NCI-H226 (cell line): ENCODE results near the gene FBXL17.

Source experiments
- DNase-seq: peaks from one replicate; pipeline ENCODE4 v3.0.0-alpha.2; 2015

Gene FBXL17

DNA sequence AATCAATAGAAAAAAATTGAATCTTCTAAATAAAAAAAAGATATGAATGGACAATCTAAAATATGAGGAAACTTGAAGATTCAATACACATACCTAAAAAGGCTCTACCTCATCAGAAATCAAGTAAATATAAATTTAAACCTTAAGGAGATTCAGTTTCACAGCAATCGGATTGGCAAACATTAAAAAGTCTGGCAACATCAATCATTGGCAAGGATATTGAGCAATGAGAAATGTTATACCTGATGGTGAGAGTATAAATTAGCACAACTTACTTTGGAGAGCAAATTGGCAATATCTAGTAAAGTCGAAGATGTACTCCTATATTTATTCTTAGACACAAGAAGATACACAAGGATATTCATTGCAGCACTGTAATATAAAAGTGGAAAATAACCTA lies 436.8 kb downstream of the FBXL17 start:
- no peak for DNase-seq

GRCh38 chr5:107943923-107944322 lies 438.0 kb downstream of the FBXL17 start:
- DNase-seq, result no peak

GRCh38 chr5:107941036-107941435 lies 440.9 kb downstream of the FBXL17 start:
- no peak for DNase-seq

- no peak for DNase-seq
These were observed 444.1 kb downstream of the FBXL17 start for GRCh38 chr5:107937651-107938355.

DNA sequence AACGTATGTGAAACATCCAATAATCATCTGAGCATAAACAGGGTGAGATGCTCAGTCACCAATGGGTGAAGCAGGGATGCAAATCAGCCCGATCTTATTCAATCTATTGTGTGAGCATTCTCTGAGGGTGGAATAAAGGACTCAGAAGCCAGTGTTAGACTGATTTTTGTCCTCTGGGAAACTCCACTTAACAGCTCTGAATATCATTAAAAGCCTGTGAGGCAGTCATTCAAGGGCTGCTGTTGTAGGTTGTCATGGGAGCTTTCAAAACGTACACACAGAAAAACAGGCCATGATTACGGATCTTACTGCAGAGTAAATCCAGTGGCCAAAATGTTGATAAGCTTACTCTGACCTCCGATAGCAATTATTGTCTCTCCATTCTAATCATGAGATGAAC lies 444.7 kb downstream of the FBXL17 start:
- no peak for DNase-seq

- no peak for DNase-seq
These were observed 445.4 kb downstream of the FBXL17 start for GRCh38 chr5:107936515-107936914.

DNA sequence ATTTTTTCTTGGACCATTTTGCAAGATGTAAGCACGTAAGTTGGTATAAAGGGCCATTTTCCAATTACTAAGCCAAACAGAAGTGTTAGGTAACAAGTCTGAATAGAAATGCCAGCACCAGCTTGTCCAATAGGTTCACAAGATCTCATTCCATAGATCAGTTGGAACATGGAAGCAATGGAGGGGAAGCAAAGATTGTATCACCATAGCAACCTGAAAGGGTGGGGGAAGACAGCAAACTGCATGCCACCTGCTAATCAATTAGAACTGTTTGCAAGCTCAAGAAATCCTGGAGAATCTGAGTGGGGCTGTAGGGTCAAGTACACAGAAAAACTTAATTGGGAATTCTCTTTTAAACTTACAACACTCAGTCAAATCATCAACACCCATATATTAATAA lies 446.3 kb downstream of the FBXL17 start:
- no peak for DNase-seq

DNA sequence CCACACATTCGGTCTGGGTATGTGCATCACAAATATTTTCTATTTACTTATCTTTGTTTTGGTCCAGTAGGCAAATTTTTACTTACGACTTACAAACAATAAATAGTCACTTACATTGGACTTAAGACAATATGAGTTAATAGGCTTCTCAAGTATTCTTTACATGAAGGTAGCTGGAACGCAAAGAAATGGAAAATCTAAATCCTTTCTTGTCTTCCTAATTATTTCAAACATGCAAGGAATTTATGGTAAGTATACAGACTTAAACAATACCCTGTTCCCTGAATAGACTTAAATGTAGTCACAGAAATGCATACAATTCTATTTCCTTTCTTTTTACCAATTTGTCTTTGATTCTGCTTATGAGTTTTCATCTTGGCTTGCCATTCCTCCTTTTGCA lies 448.6 kb downstream of the FBXL17 start:
- no peak for DNase-seq

GRCh38 chr5:107930891-107931290 lies 451.0 kb downstream of the FBXL17 start:
- no peak for DNase-seq

GRCh38 chr5:107930092-107930491 lies 451.8 kb downstream of the FBXL17 start:
- DNase-seq, result no peak

DNA sequence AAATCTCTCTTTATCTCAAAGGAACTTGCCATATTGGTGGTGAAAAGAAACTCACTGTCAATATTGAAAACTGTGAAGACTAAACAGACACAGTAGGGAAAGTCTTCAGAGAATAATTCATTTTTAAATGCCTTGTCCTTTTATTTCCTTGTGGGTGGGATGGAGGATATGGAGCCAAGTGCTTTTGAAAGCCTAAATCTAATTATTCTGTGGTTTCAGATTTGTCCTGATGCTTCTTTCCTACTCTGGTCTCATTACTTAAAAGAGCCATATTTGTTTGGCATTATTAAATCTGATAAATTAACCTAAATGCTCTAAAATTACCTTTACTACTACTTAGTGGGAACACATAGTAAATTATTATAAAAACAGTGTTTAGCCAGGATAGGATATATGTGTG lies 452.8 kb downstream of the FBXL17 start:
- no peak for DNase-seq

- no peak for DNase-seq
These were observed 455.8 kb downstream of the FBXL17 start for GRCh38 chr5:107926121-107926520.

DNA sequence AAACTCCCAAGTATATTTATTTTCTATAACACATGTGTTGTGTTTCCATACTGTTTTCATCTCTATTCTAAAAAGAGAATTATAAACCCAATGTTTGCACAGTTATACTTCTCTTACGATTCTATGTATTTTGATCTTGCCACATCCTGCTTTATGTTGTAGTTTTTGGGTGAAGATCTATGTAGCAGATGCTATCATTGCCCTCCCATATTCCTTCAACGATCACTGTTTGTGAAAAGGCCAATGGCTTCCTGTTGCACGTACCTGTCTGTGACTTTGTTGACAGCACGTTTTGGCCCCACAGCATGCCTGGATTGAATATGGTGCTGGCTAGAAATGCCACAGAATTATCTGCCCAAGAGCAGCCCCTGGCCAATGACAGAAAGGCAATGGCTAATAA lies 456.7 kb downstream of the FBXL17 start:
- DNase-seq, result no peak

- no peak for DNase-seq
These were observed 461.9 kb downstream of the FBXL17 start for GRCh38 chr5:107919969-107920368.

DNA sequence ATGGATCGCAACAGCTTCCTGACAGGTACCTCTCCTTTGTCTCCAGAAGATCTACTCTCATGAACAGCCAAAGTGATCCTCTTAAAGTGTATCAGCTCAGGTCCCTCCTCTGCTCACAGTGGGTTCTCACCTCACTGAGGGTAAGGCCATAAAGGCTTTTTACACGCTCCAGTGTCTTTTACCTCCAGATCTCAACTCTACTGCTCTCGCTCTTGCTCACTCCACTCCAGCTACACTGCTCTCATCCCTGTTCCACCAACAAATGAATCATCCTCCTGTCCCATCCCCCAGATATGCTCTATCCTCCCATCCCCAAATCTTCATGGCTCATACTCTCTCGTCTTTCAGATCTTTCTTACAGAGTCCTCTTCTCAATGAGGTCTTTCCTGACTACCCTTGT lies 462.5 kb downstream of the FBXL17 start:
- DNase-seq, result no peak

GRCh38 chr5:107917983-107918382 lies 463.9 kb downstream of the FBXL17 start:
- no peak for DNase-seq

DNA sequence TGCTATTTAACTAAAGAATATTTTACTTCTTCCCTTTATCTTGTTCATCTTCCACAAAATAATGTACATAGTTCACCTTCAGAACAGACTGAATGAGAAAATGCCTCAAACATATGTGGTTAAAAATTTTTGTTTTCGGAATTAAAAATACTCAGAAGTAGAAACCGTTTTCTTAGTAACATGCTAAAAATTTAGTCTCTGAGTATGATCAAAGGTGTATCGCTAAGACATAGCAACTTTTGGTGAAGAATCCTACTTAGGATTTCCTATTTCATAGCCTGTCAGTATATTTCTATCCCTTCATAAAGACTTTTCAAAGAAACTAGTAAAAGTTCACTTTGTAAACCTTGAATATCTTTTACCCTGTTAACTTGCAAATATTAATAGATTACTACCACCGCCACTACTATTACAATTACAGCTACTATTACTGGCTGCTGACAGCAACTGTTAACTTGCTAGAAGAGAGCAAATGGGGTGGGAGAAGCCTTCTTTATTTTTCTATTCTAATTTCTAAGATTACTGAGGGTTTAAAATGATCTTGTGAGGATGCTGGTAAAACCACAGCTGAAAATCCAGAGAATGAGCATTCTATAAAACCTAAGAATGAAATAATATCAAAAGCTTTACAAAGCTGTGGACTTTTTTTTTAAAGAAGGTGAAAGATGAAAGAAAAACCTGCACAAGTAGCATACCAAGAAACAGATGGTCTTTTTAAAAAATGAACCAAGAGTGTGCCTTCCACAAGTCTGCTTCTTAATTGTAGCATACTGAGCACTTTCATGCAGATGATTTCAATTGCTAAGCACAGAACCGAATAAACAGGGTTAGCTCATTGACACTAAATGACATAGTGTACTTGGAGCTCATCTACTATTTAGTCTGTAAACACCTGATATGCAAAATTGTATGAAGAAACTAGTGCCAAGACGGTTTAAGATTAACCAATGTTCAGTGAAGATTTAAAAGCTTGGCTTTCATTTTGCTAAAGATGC lies 464.9 kb downstream of the FBXL17 start:
- DNase-seq, result no peak

- no peak for DNase-seq
These were observed 466.6 kb downstream of the FBXL17 start for GRCh38 chr5:107915176-107915812.

DNA sequence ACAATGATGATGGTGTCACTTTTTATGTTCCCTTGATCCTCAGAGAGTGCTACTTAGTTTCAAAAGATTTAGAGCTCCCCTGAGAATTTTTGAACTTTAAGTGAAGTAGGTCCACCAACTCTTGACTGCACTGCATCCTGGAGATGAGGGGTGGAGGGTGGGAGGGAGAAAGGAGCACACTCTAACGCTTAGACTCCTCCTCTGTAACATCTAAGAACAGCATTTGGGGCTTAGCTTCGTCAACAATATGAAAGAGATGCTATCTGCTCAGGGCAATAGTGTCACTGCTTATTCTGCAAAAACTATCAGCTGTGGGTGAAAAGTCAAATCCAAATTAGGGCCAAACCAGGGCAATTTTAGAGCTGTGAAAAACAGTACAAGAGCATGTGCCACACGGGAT lies 468.4 kb downstream of the FBXL17 start:
- DNase-seq, result no peak

DNA sequence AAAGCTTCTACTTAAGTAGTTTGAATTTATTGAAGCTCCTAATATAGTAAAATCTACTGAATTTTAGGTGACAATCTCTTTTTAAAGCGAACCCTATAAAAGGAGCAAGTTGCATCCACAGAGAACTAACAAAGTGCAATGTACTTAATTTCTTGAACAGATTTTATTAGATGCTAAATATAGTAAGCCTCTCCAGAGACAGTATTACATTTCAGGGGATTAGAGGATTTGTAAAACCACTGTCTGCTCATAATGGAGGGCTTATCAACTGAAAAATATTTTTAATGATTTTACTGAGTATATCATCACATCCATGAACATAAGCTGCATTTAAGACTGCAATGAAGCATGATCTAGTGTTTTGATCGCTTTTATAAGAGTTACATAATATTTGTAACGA lies 481.2 kb downstream of the FBXL17 start:
- no peak for DNase-seq

DNA sequence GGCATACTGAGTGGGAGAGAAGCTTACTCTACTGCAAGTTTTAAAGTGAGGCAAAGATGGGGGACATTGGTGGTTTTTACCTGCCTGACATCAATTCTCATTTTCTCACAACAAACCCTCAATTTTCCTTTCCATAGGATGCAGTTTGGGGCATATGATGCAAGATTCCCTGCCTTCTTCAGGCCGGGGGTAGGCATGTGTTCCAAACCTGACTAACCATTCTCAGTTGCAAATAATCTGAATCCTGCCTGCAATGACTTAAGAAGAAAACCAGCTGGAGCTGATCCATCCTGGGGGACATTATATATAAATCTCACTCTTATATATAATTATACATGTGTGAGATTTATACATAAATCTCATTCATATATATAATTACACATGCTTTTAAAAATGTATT lies 487.5 kb downstream of the FBXL17 start:
- DNase-seq, result no peak

DNA sequence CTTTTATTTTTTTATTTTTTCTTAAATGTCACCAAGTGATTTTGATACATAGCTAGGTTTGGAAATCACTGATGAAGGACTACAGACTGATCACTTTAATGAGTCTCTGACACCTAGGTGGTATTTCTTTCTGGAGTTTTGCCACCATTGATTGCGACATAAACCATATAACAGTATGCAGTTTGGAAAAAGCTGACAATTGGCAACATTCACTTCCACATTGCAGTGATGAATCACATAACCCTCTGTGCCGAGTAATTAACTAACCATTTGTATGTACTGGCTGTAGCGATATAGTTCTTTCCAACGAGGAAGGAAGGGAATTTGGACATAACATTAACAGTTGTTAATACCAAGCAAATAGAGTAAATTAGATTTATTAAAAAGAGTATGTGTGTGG lies 488.3 kb downstream of the FBXL17 start:
- DNase-seq, result peak; percentile 49

- no peak for DNase-seq
These were observed 492.5 kb downstream of the FBXL17 start for GRCh38 chr5:107889387-107889786.

DNA sequence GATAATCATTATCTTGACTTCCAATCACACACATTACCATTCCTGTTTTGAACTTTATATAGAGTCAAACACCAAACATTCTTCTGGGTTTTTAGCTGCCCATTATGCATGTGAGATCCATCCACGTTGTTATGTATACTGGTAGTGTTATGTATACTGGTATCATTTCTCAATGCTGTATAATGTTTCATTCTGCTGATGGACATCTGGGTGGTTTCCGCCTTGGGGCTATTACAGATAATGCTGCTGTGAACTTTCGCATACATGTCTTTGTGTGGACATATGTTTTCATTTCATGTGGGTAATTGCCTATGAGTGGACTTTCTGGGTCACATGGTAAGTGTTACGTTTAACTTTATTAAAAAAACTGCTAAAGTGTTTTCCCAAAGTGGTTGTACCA lies 493.4 kb downstream of the FBXL17 start:
- no peak for DNase-seq
